IMR-90 (cell line): ENCODE measurements around the gene DNAJB4. TPM values are rescaled to one million over a fixed set of nuclear protein-coding genes. Genes with fewer than 3 reads are reported as not detected.

Source experiments
- ATAC-seq: fragments of 200-7000 bp; cut with Tn5 transposase; 2 replicates; pipeline ENCODE4 v1.9.1; 2020; ENCODE audit warnings: low read depth, mild to moderate bottlenecking, moderate library complexity
- BruUV-seq: library from RNA; stranded (reverse); fragments of 400-500 nt; replicated peaks from 2 replicates; lab custom pipeline; 2021; lab: Mats Ljungman, UMichigan
- CTCF ChIA-PET: fragments of 300-600 bp; formaldehyde crosslinking; extraction: SDS; loops from one replicate; lab custom pipeline; 2021; ENCODE audit warnings: antibody characterized with exemption; lab: Yijun Ruan, JAX
- POLR2A ChIA-PET: fragments of 300-600 bp; sonication (Branson Sonifier 250); formaldehyde crosslinking; loops from one replicate; lab custom pipeline; 2022; ENCODE audit warnings: antibody characterized with exemption; ENCODE audit not compliant: unreplicated experiment; lab: Charles Lee
- DNase-seq: peaks from one replicate; pipeline ENCODE4 v3.0.0; 2013
- H2AFZ ChIP-seq: replicated peaks from 2 replicates; pipeline ENCODE3; 2013; ENCODE audit warnings: low read length, mild to moderate bottlenecking; ENCODE audit not compliant: poor library complexity
- H2AK5ac ChIP-seq: 2 replicates; pipeline ENCODE4 v1.6.1; 2013; ENCODE audit warnings: low read depth, low read length, inconsistent platforms
- H2AK9ac ChIP-seq: replicated peaks from 2 replicates; pipeline ENCODE3; 2013; ENCODE audit warnings: mild to moderate bottlenecking, low read depth, low read length, moderate library complexity; ENCODE audit not compliant: poor library complexity
- H2BK120ac ChIP-seq: 2 replicates; pipeline ENCODE4 v1.6.1; 2013; ENCODE audit warnings: low read depth, low read length, inconsistent platforms
- H2BK15ac ChIP-seq: 3 replicates; pipeline ENCODE4 v1.6.1; 2013; ENCODE audit warnings: low read depth, low read length, inconsistent platforms
- H2BK20ac ChIP-seq: 2 replicates; pipeline ENCODE4 v1.6.1; 2013; ENCODE audit warnings: low read depth, mild to moderate bottlenecking, inconsistent platforms, low read length, moderate library complexity
- H2BK5ac ChIP-seq: 2 replicates; pipeline ENCODE4 v1.6.1; 2013; ENCODE audit warnings: mild to moderate bottlenecking, low read depth, low read length, inconsistent platforms; ENCODE audit not compliant: poor library complexity, severe bottlenecking
- H3K14ac ChIP-seq: replicated peaks from 2 replicates; pipeline ENCODE4 v1.6.1; 2013; ENCODE audit warnings: low read depth, low read length, inconsistent platforms
- H3K18ac ChIP-seq: 2 replicates; pipeline ENCODE4 v1.6.1; 2013; ENCODE audit warnings: low read depth, low read length, control low read depth
- H3K23ac ChIP-seq: 2 replicates; pipeline ENCODE4 v1.6.1; 2013; ENCODE audit warnings: low read depth, low read length, inconsistent platforms
- H3K27ac ChIP-seq: 2 replicates; pipeline ENCODE4 v1.5.1; 2013; ENCODE audit warnings: mild to moderate bottlenecking, control low read depth, low read length; ENCODE audit not compliant: insufficient read depth
- H3K27me3 ChIP-seq: 2 replicates; pipeline ENCODE4 v1.6.1; 2013; ENCODE audit warnings: low read length; ENCODE audit not compliant: control insufficient read depth, insufficient read depth
- H3K36me3 ChIP-seq: 2 replicates; pipeline ENCODE4 v1.6.1; 2013; ENCODE audit warnings: low read length, mixed read lengths; ENCODE audit not compliant: control insufficient read depth, insufficient read depth
- H3K4ac ChIP-seq: 2 replicates; pipeline ENCODE4 v1.6.1; 2013; ENCODE audit warnings: low read depth, low read length, inconsistent platforms
- H3K4me1 ChIP-seq: 2 replicates; pipeline ENCODE4 v1.6.1; 2013; ENCODE audit warnings: low read length, mixed read lengths; ENCODE audit not compliant: control insufficient read depth, insufficient read depth
- H3K4me2 ChIP-seq: 2 replicates; pipeline ENCODE4 v1.6.1; 2013; ENCODE audit warnings: low read depth, mild to moderate bottlenecking, control low read depth, low read length, moderate library complexity
- H3K4me3 ChIP-seq: 2 replicates; pipeline ENCODE4 v1.5.1; 2013; ENCODE audit warnings: low read depth, mild to moderate bottlenecking, control low read depth, low read length, moderate library complexity; ENCODE audit not compliant: insufficient read depth
- H3K56ac ChIP-seq: 2 replicates; pipeline ENCODE4 v1.6.1; 2013; ENCODE audit warnings: low read length, inconsistent platforms; ENCODE audit not compliant: insufficient read depth; ENCODE audit errors: extremely low read depth
- H3K79me1 ChIP-seq, 2 experiments: 2 replicates each; pipeline ENCODE4 v1.6.1; 2013; ENCODE audit warnings: low read length in 2 of 2, inconsistent platforms in 1 of 2, low read depth in 1 of 2
- H3K9ac ChIP-seq: 2 replicates; pipeline ENCODE4 v1.6.1; 2013; ENCODE audit warnings: low read depth, low read length, control low read depth
- H3K9me1 ChIP-seq: 2 replicates; pipeline ENCODE4 v1.6.1; 2013; ENCODE audit warnings: low read length, inconsistent platforms; ENCODE audit not compliant: insufficient read depth
- H3K9me3 ChIP-seq: 2 replicates; pipeline ENCODE4 v1.6.1; 2013; ENCODE audit warnings: low read length; ENCODE audit not compliant: control insufficient read depth, insufficient read depth
- H4K20me1 ChIP-seq: 2 replicates; pipeline ENCODE4 v1.6.1; 2013; ENCODE audit warnings: low read length, inconsistent platforms; ENCODE audit not compliant: insufficient read depth
- H4K5ac ChIP-seq: 2 replicates; pipeline ENCODE4 v1.6.1; 2013; ENCODE audit warnings: mild to moderate bottlenecking, low read depth, low read length, control low read depth
- H4K8ac ChIP-seq, 2 experiments: 2 replicates each; pipeline ENCODE4 v1.6.1; 2013; ENCODE audit warnings: low read depth in 2 of 2, low read length in 2 of 2, control low read depth in 1 of 2, inconsistent platforms in 1 of 2
- H4K91ac ChIP-seq: 2 replicates; pipeline ENCODE4 v1.6.1; 2013; ENCODE audit warnings: low read depth, low read length, inconsistent platforms; ENCODE audit not compliant: insufficient read depth
- CEBPB ChIP-seq: IDR thresholded peaks from 2 replicates; pipeline ENCODE4 v1.6.1; 2012; ENCODE audit warnings: low read depth, low read length, improper control_type of control experiment
- FOS ChIP-seq: fragments of 150-350 bp; IDR thresholded peaks from 2 replicates; pipeline ENCODE4 v1.6.1; 2016; ENCODE audit warnings: low read depth, low read length
- MAFK ChIP-seq: IDR thresholded peaks from 2 replicates; pipeline ENCODE4 v1.6.1; 2012; ENCODE audit warnings: low read depth, low read length, improper control_type of control experiment
- MAZ ChIP-seq: IDR thresholded peaks from 2 replicates; pipeline ENCODE4 v1.6.1; 2012; ENCODE audit warnings: low read depth, mild to moderate bottlenecking, low read length, improper control_type of control experiment, moderate library complexity, borderline replicate concordance
- NFE2L2 ChIP-seq: fragments of 150-350 bp; IDR thresholded peaks from 2 replicates; pipeline ENCODE4 v1.6.1; 2016; ENCODE audit warnings: low read depth, mild to moderate bottlenecking, low read length
- POLR2A ChIP-seq: IDR thresholded peaks from 2 replicates; pipeline ENCODE4 v1.6.1; 2012; ENCODE audit warnings: mild to moderate bottlenecking, low read depth, low read length
- RAD21 ChIP-seq: IDR thresholded peaks from 2 replicates; pipeline ENCODE4 v1.6.1; 2012; ENCODE audit warnings: low read length, improper control_type of control experiment
- SMC3 ChIP-seq: fragments of 150-350 bp; IDR thresholded peaks from 2 replicates; pipeline ENCODE4 v1.6.1; 2016; ENCODE audit warnings: low read depth, mild to moderate bottlenecking, antibody characterized with exemption, low read length, moderate library complexity
- WGBS, 2 experiments: methylation state at CpG; one replicate each; pipeline versions ENCODE4 v1.1.5 to v1.1.7; 2013; ENCODE audit warnings: missing lambda C conversion rate in 2 of 2; ENCODE audit not compliant: insufficient read length in 1 of 2; ENCODE audit errors: extremely low coverage in 2 of 2; 5-methylcytosine and 5-hydroxymethylcytosine counted together
- dilution Hi-C: fragments of 300-500 bp; cut with HindIII; formaldehyde crosslinking; loops from one replicate; pipeline ENCODE4 v1.14.3; 2018; ENCODE audit warnings: low sequenced_read_pairs; ENCODE audit not compliant: unreplicated experiment
- in situ Hi-C: fragments of 300-500 bp; cut with MboI; formaldehyde crosslinking; loops from 3 replicates; pipeline ENCODE4 v1.14.3; 2019; ENCODE audit warnings: low sequenced_read_pairs, inconsistent platforms, mixed read lengths
- intact Hi-C: fragments of 100-400 bp; cut with micrococcal nuclease; formaldehyde crosslinking; loops from 2 replicates; pipeline ENCODE4 v1.10.0; 2022
- polyA plus RNA-seq, 3 experiments: library from polyadenylated mRNA; depleted of rRNA; stranded (reverse); fragments of >200 nt; gene quantifications; 2 replicates each; pipeline ENCODE4 v1.2.3, GENCODE V29; 2012; ENCODE audit warnings: low replicate concordance in 1 of 3
- total RNA-seq: library from RNA; depleted of rRNA; stranded (reverse); fragments of >200 nt; gene quantifications from 2 replicates; pipeline ENCODE4 v1.2.3, GENCODE V29; 2012

The DNAJB4 gene
- total and polyA plus RNA-seq, 2 of the 4 experiments (the other 2 are of a cell fraction), result 30.6 to 31.0 TPM

DNA sequence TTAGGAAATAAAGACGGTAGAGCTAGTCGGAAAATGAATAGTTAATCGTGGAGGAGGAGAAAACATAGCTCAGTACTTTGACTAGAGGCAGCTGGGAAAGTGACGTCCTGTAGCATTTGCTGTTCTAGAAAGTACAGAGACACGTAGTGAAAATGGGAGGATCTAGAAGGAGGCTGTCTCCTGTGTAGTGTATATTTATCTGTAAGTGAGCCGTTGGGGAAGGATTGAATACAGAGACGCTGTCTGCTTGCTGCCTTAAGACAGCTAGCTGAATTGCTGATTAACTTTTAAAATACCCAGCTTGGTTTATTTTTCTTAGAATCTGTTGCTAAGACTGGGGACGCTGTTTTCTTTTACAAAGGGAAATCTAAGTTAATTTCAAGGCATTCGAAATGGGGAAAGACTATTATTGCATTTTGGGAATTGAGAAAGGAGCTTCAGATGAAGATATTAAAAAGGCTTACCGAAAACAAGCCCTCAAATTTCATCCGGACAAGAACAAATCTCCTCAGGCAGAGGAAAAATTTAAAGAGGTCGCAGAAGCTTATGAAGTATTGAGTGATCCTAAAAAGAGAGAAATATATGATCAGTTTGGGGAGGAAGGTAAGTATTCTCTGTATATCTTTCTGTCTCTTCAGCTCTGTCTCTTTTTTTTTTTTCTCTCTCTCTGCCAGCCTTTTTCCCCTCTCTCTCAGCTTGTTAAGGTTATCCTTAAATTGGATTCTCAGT is at the start of gene DNAJB4 (continued):
- TF ChIP-seq RAD21 (peak; percentile 3; the same call in 1 of the 2 replicates), SMC3 (0 out of 2 replicates have a peak, but pooled peaks have one; percentile 1), CEBPB (no peak), MAZ (no peak), NFE2L2 (no peak), MAFK (no peak), POLR2A (peak; percentile 94)

DNA sequence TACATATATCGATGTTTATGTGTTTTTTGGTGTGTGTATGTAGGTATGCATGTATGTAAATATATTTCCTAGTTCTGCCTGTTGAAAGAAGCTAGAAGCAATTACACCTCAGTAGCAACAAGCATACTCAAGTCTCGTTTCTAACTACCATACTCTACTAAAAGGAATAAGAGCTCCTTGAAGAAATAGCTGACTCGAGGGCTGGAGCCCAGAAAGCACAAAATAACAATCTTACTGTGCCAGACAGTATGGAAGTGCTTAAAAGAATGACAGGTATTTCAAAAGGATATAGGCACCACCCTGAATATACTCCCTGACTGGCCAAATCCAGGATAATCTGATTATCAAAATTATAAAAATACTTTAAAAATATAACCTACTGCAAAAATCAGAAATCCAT is 49.0 kb upstream of the DNAJB4 start:
- no peak overlapping the region for H3K9ac ChIP-seq
- TF ChIP-seq FOS, result no peak
- peaks cover 26 to 56% of the 10 kb centered on the region in 2 experiments for H3K79me1 ChIP-seq
- no peak overlapping the region for H3K27ac ChIP-seq
- ChIA-PET POLR2A (no interaction called here), CTCF (no interaction called here)
- no peak overlapping the region for H2BK15ac ChIP-seq
- no peak overlapping the region for H2BK120ac ChIP-seq
- no peak overlapping the region for H2AK5ac ChIP-seq
- H3K4me2 ChIP-seq, result no peak overlapping the region
- no peak for DNase-seq
- no TSS peak for BruUV-seq
- peaks cover 59% of the 10 kb centered on the region for H3K36me3 ChIP-seq
- no peak overlapping the region for H3K14ac ChIP-seq
- no peak overlapping the region for H4K5ac ChIP-seq
- ATAC-seq, result no peak
- peaks cover 20% of the 10 kb centered on the region for H4K20me1 ChIP-seq
- H4K91ac ChIP-seq, result no peak overlapping the region
- in situ Hi-C loops, result no loop called here
- H2AK9ac ChIP-seq, result no peak overlapping the region
- dilution Hi-C loops, result no loop called here
- no peaks in the 10 kb centered on the region for H3K27me3 ChIP-seq
- H3K9me3 ChIP-seq, result no peaks in the 10 kb centered on the region
- no peak overlapping the region for H2AFZ ChIP-seq
- H3K4me1 ChIP-seq, result no peaks in the 10 kb centered on the region; the same call in 1 of the 2 replicates
- no peak overlapping the region for H2BK20ac ChIP-seq
- no peak overlapping the region for H3K4ac ChIP-seq
- WGBS, 2 experiments, result no CpG with 5 or more reads among the region's 3 CpGs
- intact Hi-C loops, result no loop called here
- no peak overlapping the region for H3K56ac ChIP-seq
- H3K23ac ChIP-seq, result no peak overlapping the region
- H2BK5ac ChIP-seq, result no peak overlapping the region
- no peak overlapping the region for H3K4me3 ChIP-seq
- no peak overlapping the region for H3K18ac ChIP-seq
- H4K8ac ChIP-seq, result no peak overlapping the region
- no peaks in the 10 kb centered on the region for H3K9me1 ChIP-seq
